Measurements from ENCODE around the gene LMAN2. TPM values are rescaled to one million over a fixed set of nuclear protein-coding genes. Genes with fewer than 3 reads are reported as not detected.
A peak's percentile ranks its signal among the peaks of the same experiment; 100 is the strongest.

LMAN2 gene
- total RNA-seq, 1 experiment from 2014 or later, result 128 TPM

DNA sequence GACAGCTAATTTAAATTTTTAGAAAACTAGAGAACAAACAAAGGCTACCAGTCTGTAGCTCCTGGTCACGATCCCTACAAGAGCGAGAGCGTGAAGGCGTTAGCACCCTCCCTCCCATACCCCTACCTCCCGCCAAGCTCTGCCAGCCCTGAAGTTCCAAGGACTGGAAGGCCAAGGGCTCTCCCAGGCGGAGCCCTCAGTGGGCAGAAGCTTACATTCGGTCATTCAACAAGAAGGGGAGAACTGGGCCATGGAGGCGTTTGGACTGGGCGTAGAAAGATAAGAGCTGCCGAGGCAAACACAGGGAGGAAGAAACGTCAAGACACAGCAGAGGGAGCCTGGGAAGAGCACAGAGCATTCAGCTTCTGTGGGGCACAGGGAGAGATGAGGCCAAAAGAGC lies 42.7 kb downstream of the LMAN2 start:
- RAD21 ChIA-PET (ENCODE audit: low non-redundant PET in 1 of 2, low total read pairs in 2 of 2, uncharacterized antibody in 2 of 2, unreplicated experiment in 2 of 2), result no interaction called here
- Histone ChIP-seq H3K4me1 (ENCODE audit: control insufficient read depth in 1 of 2, insufficient read depth in 2 of 2, low read length in 2 of 2) (peaks cover 21 to 58% of the 10 kb centered on the region in 2 experiments), H3K9me3 (ENCODE audit: control insufficient read depth in 1 of 2, insufficient read depth in 1 of 2, low read depth in 1 of 2, low read length in 2 of 2) (no peaks in the 10 kb centered on the region), H3K9ac (ENCODE audit: low read length) (no peak overlapping the region), H3K36me3 (ENCODE audit: control insufficient read depth in 1 of 2, insufficient read depth in 2 of 2, low read length in 2 of 2) (peaks cover 8 to 14% of the 10 kb centered on the region in 2 experiments; a peak in 2 of 4 replicates), H3K4me3 (replicated peaks in 1 of 2; ENCODE audit: low read depth in 1 of 2, low read length in 2 of 2) (no peak overlapping the region), H4K20me1 (ENCODE audit: insufficient read depth) (peaks cover 8% of the 10 kb centered on the region; the same call in 1 of the 2 replicates), H3K9me2 (ENCODE audit: insufficient read depth) (no peaks in the 10 kb centered on the region), H3K27me3 (ENCODE audit: insufficient read depth, low read length) (no peaks in the 10 kb centered on the region), H2AFZ (ENCODE audit: low read depth, low read length, poor library complexity, severe bottlenecking) (no peak overlapping the region), H3K79me2 (ENCODE audit: insufficient read depth, low read length) (peaks cover 24% of the 10 kb centered on the region), H3K27ac (ENCODE audit: low read depth, low read length) (peak overlapping the region; percentile 16; the same call in 1 of the 2 replicates), H3K4me2 (ENCODE audit: low read length) (no peak overlapping the region)
- TF ChIP-seq ELF1 (IDR thresholded peaks at IDR 0.05; ENCODE audit: borderline replicate concordance, low read depth), result no peak
- no peak for TF ChIP-seq SP1 (IDR thresholded peaks at IDR 0.05; ENCODE audit: low read depth)
- no peak for TF ChIP-seq EZH2 (IDR thresholded peaks at IDR 0.05)
- TF ChIP-seq POLR2A (IDR thresholded peaks at IDR 0.05; ENCODE audit: borderline replicate concordance, extremely low read depth, insufficient read depth, insufficient read length), result no peak
- TF ChIP-seq, protein P1, sequence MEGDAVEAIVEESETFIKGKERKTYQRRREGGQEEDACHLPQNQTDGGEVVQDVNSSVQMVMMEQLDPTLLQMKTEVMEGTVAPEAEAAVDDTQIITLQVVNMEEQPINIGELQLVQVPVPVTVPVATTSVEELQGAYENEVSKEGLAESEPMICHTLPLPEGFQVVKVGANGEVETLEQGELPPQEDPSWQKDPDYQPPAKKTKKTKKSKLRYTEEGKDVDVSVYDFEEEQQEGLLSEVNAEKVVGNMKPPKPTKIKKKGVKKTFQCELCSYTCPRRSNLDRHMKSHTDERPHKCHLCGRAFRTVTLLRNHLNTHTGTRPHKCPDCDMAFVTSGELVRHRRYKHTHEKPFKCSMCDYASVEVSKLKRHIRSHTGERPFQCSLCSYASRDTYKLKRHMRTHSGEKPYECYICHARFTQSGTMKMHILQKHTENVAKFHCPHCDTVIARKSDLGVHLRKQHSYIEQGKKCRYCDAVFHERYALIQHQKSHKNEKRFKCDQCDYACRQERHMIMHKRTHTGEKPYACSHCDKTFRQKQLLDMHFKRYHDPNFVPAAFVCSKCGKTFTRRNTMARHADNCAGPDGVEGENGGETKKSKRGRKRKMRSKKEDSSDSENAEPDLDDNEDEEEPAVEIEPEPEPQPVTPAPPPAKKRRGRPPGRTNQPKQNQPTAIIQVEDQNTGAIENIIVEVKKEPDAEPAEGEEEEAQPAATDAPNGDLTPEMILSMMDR (IDR thresholded peaks at IDR 0.05 in 2 of 3, conservative IDR thresholded peaks at IDR 0.05 in 1 of 3; ENCODE audit: borderline replicate concordance in 1 of 3, insufficient read depth in 1 of 3, low read depth in 2 of 3, low read length in 2 of 3), result no peak
- no peak for TF ChIP-seq ATF3 (IDR thresholded peaks at IDR 0.05)
- TF ChIP-seq RAD21 (IDR thresholded peaks at IDR 0.05; ENCODE audit: low read depth), result no peak
- no peak for TF ChIP-seq EZH2phosphoT487 (IDR thresholded peaks at IDR 0.05; ENCODE audit: borderline replicate concordance)
- no peak for TF ChIP-seq CBX3 (IDR thresholded peaks at IDR 0.05; ENCODE audit: low read depth)
- POLR2A ChIA-PET, result no interaction called here
- CTCF ChIA-PET, result interaction anchor here (0.7 to 2.3 kb wide), 10 partner anchors 10 to 198 kb away, joined by 3 to 22 read pairs (median 6); partner anchors contain the start of gene GRK6
- no TSS peak for BruUV-seq (replicated peaks)
- no peak for DNase-seq (ENCODE audit: low read depth, low spot score)
- intact Hi-C loops (cut with micrococcal nuclease), result loop anchor here (10.0 kb wide), 1 partner anchor 654 kb away; no protein-coding TSS in a partner anchor
- ATAC-seq, result no peak
